Stimulated activated CD4-positive, alpha-beta T cell treated with anti-CD3 and anti-CD28 coated beads, TNF-alpha, amount 100 ng/mL, for 48 hours (primary cell): ENCODE data around the gene CKAP4.

Experiments
- DNase-seq, 3 donors: peaks; one replicate each; pipeline ENCODE4 v3.0.0-alpha.2; 2020; ENCODE audit warnings: low read depth in 3 of 3

CKAP4 gene

DNA sequence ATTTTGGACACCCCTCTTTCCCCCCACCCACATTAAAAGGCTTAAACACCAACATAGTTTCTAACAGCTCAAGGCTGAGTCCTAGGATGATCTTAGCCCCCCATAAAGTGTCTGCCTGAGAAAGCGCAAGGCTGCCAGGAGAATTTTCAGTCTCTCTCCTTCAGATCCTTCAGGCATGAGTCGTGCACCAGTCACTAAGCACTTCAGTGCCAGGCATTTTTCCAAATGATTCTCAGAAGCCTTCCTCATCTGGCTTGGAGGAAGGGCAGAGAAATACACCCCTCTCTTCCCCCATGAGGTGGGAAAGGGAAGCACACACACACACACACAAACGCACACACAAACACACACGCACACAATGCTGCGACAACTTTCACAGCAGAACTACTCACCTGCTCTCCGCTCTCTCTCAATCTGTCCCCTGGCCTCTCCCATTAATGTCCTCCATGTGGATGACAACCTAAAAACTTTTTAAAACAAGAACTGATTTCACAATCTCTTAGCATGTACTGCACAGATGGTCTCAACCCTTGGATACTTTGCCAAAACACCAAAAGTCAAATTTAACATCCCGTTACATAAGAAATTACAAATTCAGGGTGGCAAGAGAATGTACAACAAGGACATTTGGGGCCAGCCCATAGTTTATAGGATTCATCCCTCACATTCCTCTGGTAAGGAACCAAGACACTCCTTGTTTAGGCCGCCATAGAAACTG, 49.8 kb downstream of the CKAP4 start:
- no peak for DNase-seq

DNA sequence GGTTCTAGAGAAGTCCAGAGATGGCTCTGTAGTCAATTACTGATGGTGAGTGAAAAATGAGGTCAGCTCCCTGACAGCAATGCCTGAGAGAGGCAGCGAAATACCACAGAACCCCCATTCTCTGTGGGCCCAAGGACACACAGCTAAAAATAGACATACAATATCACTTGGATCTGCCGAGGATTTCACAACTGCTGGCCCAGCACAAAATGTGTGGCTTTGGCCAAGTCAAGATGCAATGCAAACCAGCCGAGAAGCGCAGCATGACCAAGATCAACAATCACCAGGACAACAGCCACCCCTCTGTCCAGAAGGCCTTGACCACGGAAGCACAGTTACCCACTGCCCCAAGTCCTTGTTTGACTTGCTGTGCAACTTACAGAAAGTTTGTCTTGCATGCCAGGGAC, 52.2 kb downstream of the CKAP4 start:
- no peak for DNase-seq

DNA sequence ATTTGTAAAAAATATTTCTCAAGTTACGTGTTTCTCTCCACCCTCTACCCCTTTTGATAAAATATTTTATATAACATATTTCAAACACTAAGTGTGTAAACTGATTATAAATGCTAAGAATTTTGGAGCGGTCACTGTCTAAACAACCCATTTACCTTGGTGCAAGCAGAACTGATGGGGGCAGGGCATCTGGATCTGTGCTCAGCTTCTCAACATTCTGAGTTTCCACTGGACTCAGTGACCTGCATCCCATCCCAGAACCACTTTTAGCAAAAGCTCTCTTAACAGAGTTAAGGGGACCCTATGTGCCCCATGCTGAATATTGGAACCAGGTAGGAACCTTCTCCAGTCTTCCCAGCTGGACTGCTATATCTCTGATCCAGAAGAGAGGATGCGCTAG, 53.5 kb downstream of the CKAP4 start:
- no peak for DNase-seq

DNA sequence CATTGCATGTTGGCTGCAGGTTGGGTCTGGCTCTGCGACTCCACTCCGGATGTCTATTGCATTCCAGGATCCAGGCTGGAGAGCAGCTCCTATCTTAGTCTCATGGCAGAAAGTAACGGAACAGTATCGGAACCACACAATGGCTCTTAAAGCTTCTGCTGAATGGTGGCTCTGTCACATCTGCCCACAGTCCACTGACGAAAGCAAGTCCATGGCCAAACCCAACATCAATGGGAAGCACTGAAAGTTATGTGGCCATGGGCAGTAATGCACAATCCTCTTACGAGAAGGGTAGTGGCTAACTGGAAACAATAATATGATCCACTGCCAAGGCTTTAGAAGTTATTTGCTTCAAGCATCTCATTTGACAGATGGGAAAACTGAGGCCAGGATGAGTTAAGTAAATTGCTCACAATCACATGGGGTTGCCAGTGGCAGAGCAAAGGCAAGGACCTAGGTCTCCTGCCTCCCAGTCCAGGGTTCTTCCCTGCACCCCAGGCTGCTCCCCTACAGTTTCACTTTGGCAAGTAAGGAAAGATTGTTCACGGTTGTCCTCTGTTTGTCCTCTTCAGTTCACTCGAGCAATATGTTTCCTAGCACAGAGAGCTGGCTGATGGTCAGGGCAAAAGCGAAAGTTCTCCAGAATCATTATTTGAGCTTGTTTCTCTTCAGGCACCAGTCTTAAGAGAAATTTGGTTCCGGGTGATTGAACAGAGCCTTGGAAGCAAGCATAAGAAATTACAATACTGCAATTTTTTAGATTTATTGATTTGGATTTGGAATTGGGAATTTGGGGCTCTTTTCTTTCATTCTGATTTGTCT, 54.2 kb downstream of the CKAP4 start:
- DNase-seq: no peak

DNA sequence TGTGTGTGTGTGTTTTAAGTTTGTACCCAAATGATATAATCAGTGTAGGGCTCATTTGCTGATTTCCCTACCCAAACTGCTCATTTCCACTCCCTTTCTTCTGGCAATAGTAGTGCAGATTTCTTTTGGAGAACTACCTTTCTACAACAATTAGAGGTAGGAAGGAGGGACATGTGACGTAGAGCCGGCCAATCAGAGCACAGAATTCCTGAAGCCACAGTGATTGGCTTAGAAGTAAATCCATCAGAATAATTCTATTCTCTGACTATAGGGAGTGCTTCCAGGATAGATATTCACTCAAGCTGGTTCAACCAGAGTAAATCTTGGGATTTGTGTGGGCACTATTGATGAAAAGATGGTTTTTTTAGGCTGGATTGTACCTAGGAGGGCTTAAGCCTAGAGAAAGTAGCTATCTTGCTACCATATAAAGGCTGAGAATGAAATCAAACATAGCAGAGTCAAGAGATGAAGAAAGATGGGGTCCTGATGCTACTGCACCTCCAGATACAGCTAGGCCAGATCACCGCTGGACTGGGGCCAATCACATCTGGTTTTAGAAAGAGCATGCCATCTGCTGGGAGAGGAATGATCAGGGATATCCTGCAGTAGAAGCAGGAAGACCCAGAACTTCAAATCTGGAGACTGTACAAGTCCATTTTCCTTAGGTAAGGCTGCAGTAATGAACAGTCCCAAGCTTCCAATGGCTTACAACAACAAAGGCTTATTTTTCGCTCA, 55.0 kb downstream of the CKAP4 start:
- no peak for DNase-seq

DNA sequence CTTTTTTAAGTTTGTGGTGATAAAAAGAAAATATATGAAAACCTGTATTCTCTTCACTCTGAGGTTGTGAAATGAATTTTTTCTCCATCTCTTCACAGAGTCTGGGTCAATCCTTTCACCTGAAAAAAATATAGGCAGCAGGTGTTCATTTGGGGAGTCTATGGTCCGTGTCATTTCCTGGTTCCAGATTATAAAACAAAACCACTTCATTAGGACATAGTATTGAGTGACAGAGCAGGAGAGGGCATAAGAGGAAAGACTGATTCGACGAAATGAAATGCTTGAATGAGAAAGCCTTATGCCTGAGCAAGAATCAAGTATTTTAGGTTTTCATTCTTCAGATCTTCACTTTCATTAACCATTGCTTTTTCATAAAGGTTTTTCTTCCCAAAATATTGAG, 57.2 kb downstream of the CKAP4 start:
- DNase-seq: no peak

DNA sequence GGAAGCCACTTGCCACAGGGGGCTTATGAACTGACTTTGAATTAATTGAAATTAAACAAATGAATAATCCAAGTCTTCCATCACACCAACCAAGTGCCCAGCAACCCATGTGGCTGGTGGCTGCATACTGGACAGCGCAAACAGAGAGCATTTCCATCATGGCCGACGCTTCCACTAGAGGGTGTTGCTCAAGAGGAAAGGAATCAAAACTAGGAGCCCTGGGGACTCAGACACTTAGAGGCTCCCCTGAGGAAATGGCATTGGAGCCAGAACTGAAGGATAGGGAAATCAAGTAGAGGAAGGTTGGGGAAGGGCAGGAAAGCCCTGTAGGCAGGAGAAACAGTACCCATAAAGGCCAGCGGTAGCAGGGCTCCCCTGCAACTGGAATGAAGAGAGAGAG, 58.5 kb downstream of the CKAP4 start:
- DNase-seq: no peak

DNA sequence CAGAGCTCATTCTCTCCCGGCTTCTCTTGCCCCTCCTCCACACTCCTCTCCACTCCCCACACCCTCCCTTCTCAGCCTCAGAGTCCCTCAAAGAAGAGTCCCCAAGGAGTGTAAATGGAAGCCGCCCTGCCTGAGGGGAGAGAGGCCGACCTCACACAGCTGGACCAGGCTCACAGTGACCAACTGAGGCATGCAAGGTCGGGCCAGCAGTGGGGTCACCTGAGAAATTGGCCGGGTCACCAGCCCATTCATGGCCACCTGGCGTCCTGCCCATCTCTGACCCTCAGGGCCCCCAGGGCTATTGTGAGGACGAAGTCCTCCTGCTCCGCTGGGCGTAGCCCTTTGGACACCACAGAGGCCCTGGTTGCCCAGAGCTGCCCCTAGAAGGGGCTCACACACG, 59.6 kb downstream of the CKAP4 start:
- no peak for DNase-seq
